Activated gamma-delta T cell (primary cell): ENCODE data around the gene PARVB.

Experiments used
- DNase-seq: peaks from one replicate; lab custom pipeline; 2025; lab: John Stamatoyannopoulos, UW
- total RNA-seq, 2 donors: gene quantifications; one replicate each; lab custom pipeline; 2026; lab: John Stamatoyannopoulos, UW

PARVB gene, protein sequence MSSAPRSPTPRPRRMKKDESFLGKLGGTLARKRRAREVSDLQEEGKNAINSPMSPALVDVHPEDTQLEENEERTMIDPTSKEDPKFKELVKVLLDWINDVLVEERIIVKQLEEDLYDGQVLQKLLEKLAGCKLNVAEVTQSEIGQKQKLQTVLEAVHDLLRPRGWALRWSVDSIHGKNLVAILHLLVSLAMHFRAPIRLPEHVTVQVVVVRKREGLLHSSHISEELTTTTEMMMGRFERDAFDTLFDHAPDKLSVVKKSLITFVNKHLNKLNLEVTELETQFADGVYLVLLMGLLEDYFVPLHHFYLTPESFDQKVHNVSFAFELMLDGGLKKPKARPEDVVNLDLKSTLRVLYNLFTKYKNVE
- 7.7 to 8.9 reads per million in 2 donors for total RNA-seq

DNA sequence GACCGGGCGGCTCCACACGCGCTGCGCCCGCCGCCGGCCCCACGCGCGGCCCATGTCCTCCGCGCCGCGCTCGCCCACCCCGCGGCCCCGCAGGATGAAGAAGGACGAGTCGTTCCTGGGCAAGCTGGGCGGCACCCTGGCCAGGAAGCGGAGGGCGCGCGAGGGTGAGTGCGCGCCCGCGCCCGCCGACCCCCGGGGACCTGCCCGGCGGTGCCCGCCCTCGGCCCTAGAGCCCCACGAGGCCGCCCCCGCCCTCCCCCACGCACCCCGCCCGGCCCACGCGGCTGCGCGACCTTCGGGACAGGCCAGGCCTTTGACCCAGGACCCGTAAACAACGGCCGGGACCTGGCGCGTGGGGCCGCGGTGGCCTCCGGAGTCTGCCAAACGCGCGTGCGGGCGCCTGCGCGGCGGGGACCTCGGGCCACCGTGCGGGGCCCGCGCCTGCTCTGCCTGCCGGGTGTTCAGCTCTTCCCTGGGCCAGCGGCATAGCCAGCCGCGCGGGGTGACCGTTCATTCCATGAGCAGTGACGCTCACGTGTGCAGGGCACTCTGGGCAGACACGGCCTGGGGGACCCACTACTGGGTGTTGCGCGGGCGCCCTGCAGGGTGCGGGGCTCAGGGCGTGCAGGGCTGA, at the start of gene PARVB:
Gene PARVB (plus strand): TSS at position 15 of the 634 bp plus-strand sequence. CDS start 38 bp downstream, at position 53.
- DNase-seq = no peak

DNA sequence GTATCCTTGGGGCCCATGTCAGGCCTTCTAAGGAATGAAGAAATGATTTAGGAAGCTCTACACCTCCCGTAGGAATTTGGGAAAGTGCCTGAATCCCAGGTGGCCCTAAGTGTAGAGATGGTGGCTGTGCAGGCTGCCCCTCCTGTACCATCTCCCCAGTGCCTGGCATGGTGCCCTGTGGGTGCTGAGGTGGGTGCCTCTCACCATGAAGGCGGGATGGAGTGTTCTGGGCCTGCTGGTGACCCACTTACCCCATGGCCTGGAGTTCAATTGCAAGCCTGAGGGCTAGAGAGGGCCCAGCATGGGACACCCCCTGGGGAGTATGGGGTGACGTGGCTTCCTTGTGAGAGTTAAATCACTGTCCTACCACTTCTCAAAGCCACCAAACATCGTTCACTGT, 49.1 kb upstream of the PARVB start:
- no peak for DNase-seq

DNA sequence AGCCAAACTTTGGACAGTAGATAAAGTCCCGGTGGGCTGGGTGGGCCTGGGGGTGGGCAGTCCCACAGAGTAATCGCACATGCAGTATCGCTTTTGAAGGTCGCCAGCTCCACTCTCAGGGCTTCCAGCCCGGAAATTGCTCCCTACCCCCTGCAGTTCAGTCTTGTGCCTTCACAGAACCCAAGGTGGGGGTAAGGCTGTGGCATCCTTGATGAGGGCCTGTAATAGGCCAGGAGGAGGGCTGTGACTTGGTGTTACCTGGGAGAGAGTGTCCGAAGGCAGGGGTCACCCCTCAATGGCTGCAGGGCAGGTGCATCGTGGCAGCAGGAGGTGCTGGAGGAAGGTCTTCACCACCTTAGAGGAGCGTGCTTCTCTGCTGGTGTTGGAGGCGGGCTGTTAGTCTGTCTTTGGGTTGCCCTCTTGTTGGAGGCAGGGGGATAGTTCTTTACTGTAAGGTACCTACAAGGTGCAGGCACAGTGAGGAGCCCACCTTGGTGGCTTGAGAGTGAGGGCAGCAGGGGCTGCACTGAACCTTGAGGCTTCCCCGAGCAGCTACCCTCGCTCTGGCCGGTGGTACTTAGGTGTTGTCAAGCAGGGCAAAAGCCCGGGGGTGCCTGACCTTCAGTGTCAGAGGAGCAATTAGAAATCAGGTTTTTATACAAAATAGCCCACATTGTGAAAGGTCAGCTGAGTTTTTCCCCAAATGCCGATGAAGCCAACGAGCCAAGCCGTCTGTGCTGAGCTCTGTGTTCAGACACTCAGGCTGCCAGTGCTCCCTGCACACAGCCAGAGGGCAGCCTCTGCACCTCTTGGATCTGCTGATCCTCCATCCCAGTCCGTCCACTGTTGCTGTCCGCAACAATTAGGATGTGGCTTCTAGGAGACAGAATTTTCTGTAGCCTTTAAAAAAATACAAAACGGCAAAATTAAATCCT, 47.0 kb upstream of the PARVB start:
- DNase-seq = no peak

DNA sequence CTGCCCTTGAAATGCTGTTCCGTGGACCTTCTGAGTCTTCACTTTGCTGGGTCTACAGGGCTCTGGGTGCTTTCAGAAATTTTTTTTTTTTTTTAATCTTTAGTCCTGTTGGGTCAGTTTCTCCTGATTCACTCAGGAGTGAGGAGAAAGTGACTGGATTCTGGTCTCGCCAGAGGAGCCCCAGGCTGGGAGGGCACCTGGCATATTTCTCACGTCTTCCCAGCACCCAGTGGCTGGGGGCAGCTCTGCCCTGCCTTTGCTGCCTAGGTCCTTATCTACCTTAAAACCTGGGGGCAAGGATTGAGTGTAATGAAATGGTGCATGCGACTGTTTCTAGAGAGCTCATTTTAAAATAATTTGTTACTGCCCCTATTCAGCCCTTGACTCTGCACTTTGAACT, 45.5 kb upstream of the PARVB start:
- DNase-seq = no peak

DNA sequence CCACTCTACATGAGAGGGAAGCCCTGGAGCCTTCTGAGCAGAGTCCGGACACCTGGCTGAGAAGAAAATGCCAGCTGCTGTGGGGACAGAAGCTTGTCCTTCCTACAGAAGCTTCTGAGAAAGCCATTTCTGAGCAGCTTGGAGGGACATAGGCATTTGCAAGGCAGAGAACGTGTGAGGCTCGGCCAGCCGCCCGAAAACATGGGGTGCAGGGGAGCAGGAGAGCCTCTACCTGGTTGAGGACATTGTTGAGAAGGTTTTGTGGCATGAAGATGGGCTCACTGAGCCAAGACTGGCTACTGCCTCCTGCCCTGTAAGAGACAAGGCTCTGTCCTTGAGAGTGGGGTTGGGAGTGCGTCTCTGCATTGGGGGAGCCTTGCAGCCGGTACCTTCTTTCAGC, 43.5 kb upstream of the PARVB start:
- no peak for DNase-seq

DNA sequence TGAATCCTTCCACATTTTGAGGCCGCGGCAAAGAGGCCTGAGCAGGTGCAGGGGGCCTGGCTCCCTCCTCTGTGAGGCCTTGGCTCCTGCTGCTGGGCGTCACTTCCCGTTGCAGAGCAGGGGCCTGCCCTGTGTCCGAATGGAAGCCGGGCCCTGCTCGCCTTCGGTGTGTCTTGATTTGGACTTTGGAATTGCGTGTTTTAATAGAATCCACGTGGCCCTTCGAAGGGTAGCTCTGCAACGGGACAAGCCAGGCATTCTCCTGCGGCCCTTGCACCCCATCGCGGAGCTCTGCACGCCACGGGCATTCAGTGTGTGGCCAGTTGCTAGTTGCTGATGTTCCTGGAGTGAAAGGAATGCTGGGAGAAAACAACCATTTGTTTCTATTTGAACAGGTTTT, 43.1 kb upstream of the PARVB start:
- no peak for DNase-seq

DNA sequence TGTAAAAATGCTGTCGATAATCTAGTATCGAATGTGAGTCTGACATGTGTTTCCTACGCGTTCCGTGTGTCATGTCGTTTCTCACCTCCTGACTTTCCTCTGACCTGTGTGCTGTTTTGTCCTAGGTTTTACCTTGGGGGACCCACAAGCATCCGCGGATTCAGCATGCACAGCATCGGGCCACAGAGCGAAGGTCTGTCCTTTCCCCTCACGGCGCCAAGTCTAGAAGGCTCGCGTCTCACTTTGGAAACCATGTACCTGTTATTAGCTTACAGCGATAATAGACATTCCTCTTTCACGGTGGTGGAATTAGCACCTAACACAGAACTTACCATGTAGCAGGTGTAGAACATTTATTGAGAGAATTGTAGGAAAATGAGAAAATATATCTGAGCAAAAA, 40.3 kb upstream of the PARVB start:
- DNase-seq = no peak

DNA sequence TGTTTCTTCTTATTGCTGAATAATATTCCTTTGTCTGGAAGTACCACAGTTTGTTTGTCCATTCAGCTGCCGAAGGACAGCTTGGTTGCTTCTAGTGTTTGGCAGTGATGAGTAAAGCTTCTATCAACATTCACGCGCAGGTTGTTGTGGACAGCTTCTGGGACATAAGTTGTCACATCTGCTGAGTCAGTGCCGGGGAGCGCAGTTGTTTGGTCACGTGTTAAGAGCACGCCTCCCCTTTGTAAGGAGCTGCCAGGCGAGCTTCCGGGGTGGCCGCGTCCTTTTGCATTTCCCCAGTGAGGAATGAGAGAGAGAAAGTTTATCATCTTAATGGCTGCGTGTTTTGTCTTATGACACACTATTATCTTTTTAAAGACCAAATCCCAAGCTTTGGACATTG, 38.6 kb upstream of the PARVB start:
- DNase-seq = no peak

DNA sequence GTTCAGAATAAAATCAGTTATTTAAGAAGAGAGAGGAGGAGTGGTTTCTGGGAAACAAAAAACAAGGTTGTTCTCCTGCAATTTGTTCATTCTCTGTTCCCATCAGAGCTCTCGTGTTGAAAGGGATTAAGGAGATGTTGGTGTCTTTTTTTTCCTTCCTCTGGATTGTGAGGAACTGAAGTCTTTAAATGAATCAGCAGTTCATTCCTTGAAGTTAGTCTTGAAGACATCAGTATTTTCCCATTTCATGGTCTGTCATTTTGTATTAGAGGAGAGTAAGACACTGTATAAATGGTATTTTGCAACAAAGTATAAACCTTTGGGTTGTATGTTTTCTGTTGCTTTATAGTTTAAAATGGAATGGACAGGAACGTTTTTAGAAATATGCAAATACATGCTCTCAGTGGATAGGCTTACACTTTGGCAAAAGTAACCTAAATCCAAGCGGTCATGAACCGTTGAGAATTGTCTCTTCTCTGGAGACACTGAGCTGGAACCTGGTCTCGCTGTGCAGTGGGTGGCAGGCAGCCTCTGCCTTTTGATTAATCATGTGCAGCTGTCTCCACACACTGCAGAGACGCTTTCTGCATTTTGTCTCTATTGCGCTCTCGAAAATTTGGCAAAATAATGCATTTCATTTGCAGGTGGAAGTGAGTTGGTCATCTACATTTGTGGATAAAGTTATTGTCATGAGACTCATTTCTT, 35.8 kb upstream of the PARVB start:
- DNase-seq = no peak

DNA sequence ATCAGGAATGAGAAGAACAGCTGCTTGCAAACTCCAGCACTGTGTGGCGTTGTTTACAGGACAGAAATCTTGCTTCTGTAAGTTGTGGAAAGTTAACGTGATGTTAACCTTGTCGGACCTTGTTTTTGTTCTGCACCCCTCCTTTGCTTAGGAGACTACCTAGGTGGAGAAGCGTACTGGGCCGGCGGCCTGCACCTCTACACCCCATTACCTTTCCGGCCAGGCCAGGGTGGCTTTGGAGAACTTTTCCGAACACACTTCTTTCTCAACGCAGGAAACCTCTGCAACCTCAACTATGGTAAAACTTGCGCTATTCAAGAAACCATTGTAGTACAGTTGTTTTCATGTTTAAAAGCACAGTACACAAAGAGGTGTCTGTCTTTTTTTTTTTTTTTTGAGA, 35.1 kb upstream of the PARVB start:
- no peak for DNase-seq

DNA sequence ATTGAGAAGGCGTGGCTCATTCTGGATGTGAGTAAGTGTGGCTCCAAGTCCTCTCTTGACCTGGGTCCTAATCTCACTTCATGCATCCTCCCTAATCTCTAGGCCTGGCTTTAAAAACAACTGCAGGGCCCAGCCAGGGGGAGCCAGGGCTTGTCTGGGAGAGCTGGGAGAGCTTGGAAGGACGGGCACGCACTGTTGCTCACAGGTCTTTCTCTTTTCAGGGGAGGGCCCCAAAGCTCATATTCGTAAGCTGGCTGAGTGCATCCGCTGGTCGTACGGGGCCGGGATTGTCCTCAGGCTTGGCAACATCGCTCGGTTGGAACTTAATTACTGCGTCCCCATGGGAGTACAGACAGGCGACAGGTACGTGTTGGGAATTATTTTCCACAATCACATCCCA, 34.1 kb upstream of the PARVB start:
- no peak for DNase-seq

DNA sequence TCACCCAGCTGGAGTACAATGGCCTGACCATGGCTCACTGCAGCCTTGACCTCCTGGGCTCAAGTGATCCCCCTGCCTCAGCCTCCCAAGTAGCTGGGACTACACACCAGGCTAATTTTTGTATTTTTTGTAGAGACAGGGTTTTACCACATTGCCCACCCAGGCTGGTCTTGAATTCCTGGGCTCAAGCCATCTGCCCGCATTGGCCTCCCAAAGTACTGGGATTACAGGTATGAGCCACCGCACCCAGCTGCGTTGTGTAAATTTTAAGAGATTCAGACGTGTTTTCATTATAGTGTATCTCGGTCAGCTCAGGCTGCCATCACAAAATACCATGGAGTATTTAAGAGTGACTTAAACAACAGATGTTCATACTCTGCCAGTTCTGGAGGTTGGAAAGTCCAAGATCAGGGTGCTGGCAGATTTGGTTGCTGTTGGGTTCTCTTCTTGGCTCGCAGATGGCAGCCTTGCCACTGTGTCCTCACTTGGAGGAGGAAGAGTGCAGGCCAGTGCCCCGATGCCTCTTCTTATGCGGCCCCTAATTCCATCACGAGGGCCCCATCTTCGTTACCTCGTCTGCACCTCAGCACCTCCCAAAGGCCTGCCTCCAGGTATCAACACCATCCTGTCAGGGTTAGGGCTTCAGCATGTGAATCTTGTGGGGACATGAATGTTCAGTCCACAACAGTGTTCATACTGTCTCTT, 32.6 kb upstream of the PARVB start:
- DNase-seq = no peak

DNA sequence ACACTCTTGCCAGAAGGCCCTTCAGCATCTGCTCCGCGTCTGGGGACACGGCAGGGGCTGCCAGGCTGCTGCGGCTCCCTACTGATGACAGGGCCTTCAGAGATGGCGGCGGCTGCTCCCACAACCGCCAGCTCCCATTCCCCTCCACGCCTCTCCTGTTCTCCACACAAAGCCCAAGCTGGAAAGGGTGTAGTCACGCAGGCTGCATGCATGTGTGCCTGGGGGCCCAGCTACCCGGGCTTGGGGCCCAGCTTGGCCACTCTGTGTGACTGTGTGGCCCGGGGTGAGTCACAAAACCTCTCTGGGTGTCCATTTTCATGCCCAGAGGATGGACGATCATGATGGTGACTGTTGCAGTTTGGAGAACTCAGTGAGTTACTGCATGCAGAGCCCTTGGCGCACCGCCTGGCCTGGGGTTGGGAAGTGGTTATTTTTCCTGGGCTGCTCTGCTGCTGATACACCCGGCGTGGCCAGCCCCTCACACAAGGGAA, 31.7 kb upstream of the PARVB start:
- no peak for DNase-seq

DNA sequence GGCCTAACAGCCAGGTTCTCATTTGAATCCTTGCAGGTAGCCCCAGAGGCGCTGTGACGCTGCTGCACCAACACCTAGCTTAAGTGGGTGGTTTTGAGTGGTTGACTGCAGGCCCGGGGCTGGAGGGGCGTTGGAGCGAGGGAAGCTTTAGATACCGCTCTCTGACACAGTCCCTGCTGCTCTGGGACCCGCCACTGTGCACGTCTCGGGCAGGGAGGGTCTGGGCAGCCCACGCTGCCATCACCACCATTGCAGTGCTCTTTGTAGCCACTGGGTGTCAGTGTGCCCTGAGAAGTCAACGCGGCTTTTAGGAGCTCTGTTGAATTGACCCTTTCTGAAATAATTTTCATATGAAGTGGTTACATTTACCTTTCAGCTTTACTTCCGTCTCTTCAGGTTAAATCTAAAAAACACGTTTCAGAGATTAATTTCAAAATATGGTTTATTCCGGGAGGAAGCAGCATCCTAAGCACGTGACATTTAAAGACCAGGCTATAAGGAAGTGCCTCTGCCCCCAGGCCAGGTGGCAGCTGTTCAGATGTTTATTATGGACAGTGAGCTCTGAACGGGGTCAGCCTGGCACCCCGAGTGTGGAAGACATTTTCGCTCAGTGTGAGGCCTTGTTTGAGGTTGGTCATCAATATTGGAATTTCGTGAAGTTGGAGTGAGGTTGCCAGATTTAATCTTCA, 30.9 kb upstream of the PARVB start:
- no peak for DNase-seq

DNA sequence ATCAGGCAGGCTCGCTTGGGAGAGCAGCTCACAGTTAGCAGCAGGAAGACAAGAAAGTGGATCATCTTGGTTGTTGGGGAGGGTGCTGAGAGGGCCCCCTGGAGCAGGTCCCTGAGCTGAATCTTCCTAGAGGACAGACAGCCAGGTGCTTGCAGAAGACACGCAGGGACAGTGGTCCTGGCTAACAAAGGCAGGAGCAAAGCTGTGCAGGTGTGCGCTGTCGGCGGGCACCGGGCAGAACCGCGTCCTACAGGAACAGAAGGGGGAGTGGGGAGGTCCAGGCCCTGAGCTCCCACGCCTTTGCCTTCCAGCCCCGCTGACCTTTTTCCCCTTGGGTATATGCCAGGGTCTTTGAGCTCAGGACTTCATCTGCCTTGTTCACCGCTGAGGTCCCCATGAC, 30.1 kb upstream of the PARVB start:
- DNase-seq = no peak

DNA sequence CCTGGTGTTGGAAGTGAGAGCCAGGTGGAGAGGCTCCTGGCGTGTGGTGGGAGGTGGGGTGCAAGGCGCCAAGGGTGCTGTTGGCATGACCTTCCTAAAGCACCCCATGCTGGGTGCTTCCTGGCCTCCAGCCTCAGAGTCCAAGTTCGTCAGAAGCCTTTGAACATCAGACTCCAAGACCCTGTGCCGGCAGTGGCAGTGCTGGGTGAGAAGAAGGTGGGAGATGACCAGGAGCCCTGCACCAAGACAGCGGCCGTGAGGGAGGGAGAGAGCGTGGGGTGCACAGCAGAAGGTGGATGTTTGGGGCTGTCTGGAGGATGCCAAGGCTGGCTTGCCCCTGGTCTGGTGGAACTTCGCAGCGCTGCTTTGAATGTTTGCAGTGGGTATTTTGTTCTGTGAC, 29.7 kb upstream of the PARVB start:
- no peak for DNase-seq

DNA sequence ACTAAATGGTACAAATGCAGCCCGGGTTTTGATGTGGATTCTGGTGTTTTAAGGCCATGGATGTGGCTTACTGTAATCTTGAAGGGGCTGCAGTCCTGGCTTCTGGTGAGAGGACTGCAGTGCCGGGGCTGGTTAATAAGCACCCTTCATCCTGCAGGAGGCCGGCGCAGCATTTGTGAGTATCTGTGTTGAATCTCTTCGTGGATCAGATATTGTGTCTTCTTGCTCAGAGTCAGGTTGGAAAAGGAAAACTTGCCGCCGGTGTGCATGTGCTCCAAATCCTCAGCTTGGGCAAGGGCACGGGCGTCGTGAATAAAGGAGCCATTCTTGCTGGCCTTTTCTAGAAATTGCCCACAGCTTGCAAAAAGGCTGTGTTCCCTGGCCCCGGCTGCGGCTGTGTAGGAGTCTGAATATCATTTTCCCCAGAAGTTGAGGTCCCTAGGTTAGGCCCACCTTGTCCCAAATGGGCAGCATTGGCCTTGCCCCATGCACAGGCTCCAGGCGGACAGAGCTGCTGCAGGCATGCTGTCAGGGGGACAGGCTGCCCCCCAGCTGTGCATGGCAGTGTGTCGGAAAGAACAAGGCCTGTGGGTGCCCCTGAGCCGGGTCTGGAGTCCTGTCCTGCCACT, 28.9 kb upstream of the PARVB start:
- DNase-seq = no peak

DNA sequence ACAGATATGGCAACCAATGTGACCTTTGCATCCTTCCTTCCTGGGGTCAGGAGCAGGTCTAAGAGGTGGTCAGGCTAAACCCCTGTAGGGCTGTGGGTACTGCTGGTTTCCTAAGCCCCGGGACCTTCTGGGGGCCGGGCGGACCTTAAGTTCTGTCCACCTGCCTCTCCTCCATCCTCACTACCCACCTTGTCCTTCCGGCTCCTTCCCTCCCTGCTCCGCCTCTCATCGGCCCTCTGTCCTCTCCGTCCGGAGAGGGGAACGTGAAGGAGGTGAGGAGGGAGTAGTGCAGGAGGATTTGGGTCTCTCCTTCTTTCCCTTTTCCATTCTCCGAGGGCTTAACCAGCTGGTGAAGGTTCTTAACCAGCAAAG, 28.3 kb upstream of the PARVB start:
- no peak for DNase-seq

DNA sequence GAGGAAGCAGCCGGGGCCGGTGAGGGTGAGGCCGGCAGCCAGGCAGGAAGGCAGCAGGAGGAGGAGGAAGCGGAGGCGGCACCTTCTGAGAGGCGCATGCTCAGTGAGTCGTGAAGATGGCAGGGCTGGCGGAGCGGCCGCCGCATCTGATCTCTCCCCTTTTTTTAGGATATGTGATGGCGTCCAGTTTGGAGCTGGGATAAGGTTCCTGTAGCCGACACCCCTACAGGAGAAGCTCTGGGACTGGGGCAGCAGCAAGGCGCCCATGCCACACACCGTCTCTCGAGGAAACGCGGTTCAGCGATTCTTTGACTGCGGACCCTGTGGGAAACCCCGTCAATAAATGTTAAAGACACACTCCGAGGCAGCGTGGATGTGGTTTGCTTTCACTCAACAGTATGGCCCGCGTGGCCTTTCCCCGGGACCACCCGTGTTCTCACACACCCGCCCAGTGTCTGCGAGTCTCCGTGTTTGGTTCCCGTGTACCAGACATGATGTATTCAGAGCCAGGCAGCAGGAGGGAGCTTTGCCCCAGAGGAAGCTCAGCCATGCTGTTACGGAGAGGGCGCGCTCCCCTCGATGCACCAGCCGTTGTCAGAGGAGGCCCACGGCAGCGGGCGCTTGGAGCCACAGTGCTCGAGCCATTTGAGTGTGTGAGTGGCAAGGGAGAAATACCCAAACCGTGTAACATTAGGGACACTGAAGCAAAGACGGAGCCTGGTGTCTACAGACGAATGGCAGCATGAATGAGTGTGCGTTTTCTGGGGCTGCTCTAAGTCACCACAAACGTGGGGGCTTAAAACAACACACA, 27.7 kb upstream of the PARVB start:
- DNase-seq = peak; percentile 24

DNA sequence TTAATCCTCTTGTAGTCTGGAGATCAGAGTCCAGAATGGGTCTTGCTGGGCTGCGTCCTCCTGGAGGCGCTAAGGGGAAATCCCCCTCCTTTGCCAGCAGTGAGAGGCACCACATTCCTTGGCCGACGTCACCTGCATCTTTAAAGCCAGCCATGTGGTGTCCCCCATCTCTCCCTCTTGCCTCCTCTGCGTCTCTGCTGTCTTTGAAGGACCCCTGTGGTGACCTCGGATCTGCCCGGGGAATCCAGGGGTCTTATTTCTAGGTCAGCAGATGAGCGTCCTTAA, 27.2 kb upstream of the PARVB start:
- no peak for DNase-seq
